ENCODE measurements around the gene LRP2. TPM values are rescaled to one million over a fixed set of nuclear protein-coding genes. Genes with fewer than 3 reads are reported as not detected.
"Not testable (repeated sequence)": the region's sequence is repeated elsewhere in the genome, so short reads cannot be mapped to it uniquely, and the experiment has no call there.

The LRP2 gene
- total RNA-seq, 4 donors from 2014 or later = not detected

DNA sequence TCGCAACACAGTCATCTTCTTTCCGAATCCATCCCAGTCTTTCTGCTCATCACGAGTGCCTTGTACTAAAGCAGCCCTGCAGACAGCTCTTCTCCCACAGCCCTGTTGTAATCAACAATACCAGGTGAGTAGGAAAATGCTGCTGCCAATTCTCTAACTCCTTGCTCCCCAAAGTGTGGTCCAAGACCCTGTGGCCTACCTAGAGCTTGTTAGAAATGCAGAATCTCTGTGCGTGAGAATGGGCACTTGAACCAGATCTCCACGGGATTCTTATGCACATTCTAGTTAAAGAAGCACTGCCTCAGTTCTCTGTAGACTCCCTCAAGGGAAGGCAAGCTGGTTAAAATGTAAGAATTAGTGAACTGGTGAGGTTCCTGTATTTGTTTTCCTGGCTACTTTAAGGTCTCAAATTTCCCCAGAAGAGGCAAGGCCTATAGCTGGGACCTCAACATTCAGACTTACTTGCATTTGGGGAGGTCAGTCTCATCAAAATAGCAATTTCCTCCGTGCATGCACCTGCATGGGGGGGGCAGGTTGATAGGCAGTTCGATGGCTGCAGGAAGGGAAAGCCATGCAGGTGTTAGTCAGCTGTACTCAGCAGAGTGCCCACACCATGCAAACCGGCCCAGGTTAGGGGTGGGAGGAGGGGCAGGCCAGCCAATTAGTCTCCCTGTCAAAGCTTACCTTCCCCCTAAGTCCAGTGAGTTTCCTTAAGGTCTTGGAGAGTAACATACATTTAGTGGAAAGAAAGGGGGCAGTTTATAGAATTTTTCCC, 222.2 kb downstream of the LRP2 start:
- no peaks in the 10 kb centered on the region for H3K36me3 ChIP-seq
- H3K9me3 ChIP-seq = no peaks in the 10 kb centered on the region
- TF ChIP-seq, protein P1, sequence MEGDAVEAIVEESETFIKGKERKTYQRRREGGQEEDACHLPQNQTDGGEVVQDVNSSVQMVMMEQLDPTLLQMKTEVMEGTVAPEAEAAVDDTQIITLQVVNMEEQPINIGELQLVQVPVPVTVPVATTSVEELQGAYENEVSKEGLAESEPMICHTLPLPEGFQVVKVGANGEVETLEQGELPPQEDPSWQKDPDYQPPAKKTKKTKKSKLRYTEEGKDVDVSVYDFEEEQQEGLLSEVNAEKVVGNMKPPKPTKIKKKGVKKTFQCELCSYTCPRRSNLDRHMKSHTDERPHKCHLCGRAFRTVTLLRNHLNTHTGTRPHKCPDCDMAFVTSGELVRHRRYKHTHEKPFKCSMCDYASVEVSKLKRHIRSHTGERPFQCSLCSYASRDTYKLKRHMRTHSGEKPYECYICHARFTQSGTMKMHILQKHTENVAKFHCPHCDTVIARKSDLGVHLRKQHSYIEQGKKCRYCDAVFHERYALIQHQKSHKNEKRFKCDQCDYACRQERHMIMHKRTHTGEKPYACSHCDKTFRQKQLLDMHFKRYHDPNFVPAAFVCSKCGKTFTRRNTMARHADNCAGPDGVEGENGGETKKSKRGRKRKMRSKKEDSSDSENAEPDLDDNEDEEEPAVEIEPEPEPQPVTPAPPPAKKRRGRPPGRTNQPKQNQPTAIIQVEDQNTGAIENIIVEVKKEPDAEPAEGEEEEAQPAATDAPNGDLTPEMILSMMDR (IDR thresholded peaks at IDR 0.05) = no peak
- TF ChIP-seq POLR2A (IDR thresholded peaks at IDR 0.05) = no peak
- TF ChIP-seq POLR2AphosphoS5 (IDR thresholded peaks at IDR 0.05) = no peak
- TF ChIP-seq EP300 (IDR thresholded peaks at IDR 0.05) = no peak
- H3K4me3 ChIP-seq = no peak overlapping the region
- H3K27ac ChIP-seq = no peak overlapping the region
- H3K27me3 ChIP-seq = no peaks in the 10 kb centered on the region
- WGBS, 2 donors (ENCODE audit: low coverage in 1 of 2) = 73 to 92% methylated on average over 2 to 6 of the region's 8 CpGs
- H3K4me1 ChIP-seq = no peaks in the 10 kb centered on the region
- no peak for ATAC-seq

DNA sequence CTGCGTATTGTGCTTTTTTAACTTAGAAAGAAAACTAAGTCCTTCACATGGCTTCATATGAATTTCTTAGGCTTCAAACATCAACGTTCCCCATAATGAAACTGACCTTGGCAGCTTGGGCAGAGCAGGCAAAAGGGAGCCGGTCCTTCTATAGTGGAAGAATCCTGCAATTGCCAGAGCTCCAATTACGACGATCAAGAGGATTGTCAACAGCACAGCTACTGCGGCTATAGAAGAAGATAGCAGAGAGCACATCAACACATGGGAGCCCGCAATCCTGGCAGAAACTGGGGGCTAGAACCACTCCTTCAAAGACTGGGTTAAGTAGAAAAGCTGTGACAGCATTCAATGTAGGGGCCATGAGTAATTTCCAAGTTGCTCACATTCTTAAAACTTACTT, 223.2 kb downstream of the LRP2 start:
- H3K4me1 ChIP-seq = no peaks in the 10 kb centered on the region
- H3K27ac ChIP-seq = no peak overlapping the region
- H3K27me3 ChIP-seq = no peaks in the 10 kb centered on the region
- no peaks in the 10 kb centered on the region for H3K9me3 ChIP-seq
- 79 to 81% methylated on average over 3 to 7 of the region's 7 CpGs for WGBS, 2 donors (ENCODE audit: low coverage in 1 of 2)
- no peak for TF ChIP-seq POLR2A (IDR thresholded peaks at IDR 0.05)
- no peak for TF ChIP-seq EP300 (IDR thresholded peaks at IDR 0.05)
- TF ChIP-seq, protein P1 (IDR thresholded peaks at IDR 0.05) = no peak
- TF ChIP-seq POLR2AphosphoS5 (IDR thresholded peaks at IDR 0.05) = no peak
- no peaks in the 10 kb centered on the region for H3K36me3 ChIP-seq
- ATAC-seq = no peak
- no peak overlapping the region for H3K4me3 ChIP-seq

DNA sequence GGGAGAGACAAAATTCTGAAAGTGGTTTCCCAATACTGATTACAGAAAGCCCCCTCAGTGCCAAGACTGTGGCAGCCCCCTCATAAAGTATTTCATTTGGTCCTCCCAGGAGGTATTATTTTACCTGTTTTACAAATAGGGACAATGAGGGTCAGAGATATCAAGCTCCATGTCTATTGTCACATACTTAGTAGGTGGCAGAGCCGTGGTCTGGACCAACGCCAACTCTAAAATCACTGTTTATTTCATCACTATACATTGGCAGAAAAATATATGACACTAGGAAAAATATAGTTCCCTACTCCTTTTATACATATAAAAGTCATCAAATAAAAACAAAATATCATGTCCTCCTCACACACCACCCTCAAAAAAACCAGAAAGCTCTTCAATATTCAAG, 224.4 kb downstream of the LRP2 start:
- Histone ChIP-seq H3K27ac (no peak overlapping the region), H3K4me1 (no peaks in the 10 kb centered on the region), H3K9me3 (no peaks in the 10 kb centered on the region), H3K4me3 (no peak overlapping the region), H3K36me3 (no peaks in the 10 kb centered on the region), H3K27me3 (no peaks in the 10 kb centered on the region)
- no peak for TF ChIP-seq POLR2AphosphoS5 (IDR thresholded peaks at IDR 0.05)
- TF ChIP-seq POLR2A (IDR thresholded peaks at IDR 0.05) = no peak
- TF ChIP-seq, protein P1 (IDR thresholded peaks at IDR 0.05) = no peak
- no peak for TF ChIP-seq EP300 (IDR thresholded peaks at IDR 0.05)
- 32 to 50% methylated on average over 2 of the region's 2 CpGs for WGBS, 2 donors (ENCODE audit: low coverage in 1 of 2)
- no peak for ATAC-seq

DNA sequence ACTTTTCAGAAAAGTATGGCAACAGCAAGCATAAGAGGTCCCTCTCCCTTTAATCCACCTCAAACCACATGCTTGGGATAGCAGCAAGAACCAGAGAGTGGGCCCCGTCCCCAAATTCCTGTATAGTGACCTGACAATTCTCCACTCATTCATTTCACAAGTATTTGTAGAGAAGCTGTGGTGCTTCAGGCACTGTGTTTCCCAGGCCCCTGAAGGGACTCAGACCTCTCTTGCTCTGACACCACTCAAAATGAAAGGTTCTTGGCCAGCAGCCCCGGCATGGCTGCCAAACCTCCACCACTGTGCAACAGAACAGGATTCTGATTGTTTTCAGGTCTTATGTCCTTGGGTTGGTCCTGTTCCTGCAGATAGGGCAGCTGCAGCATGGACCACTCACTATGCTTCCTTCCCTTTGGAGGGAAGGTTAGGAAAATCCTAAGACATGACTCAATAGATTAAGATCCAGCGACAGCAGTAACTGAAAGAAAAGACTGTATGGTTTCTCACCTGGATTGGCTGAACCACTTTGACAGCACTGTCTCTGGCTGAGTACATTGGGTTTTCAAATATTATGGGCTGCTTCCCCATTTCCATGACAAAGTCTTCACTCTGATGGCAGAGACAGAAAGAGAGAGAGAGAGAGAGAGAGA, 225.3 kb downstream of the LRP2 start:
- WGBS, 2 donors (ENCODE audit: low coverage in 1 of 2) = 50 to 65% methylated on average over 1 to 3 of the region's 3 CpGs
- H3K4me1 ChIP-seq = no peaks in the 10 kb centered on the region
- no peaks in the 10 kb centered on the region for H3K36me3 ChIP-seq
- no peak overlapping the region for H3K4me3 ChIP-seq
- TF ChIP-seq POLR2AphosphoS5 (IDR thresholded peaks at IDR 0.05) = no peak
- TF ChIP-seq POLR2A (IDR thresholded peaks at IDR 0.05) = no peak
- TF ChIP-seq, protein P1 (IDR thresholded peaks at IDR 0.05) = no peak
- TF ChIP-seq EP300 (IDR thresholded peaks at IDR 0.05) = no peak
- H3K9me3 ChIP-seq = no peaks in the 10 kb centered on the region
- ATAC-seq = no peak
- no peaks in the 10 kb centered on the region for H3K27me3 ChIP-seq
- H3K27ac ChIP-seq = no peak overlapping the region

DNA sequence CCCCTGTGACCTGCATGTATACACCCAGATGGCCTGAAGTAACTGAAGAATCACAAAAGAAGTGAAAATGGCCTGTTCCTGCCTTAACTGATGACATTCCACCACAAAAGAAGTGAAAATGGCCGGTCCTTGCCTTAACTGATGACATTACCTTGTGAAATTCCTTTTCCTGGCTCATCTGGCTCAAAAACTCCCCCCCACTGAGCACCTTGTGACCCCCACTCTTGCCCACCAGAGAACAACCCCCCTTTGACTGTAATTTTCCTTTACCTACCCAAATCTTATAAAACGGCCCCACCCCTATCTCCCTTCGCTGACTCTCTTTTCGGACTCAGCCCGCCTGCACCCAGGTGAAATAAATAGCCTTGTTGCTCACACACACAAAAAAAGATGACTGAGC, 225.9 kb downstream of the LRP2 start:
- not testable (repeated sequence) for ATAC-seq, H3K4me1 ChIP-seq, H3K4me3 ChIP-seq, H3K27ac ChIP-seq, H3K36me3 ChIP-seq, H3K27me3 ChIP-seq, H3K9me3 ChIP-seq
- WGBS, 2 donors (ENCODE audit: low coverage in 1 of 2) = 77% methylated on average over 4 of the region's 5 CpGs; no CpG with 5 or more reads in 1 of the 2 donors

GRCh38 chr2:169134272-169134671, 228.1 kb downstream of the LRP2 start:
- not testable (repeated sequence) for H3K4me1 ChIP-seq, H3K9me3 ChIP-seq, H3K36me3 ChIP-seq, H3K27me3 ChIP-seq, ATAC-seq, H3K27ac ChIP-seq, H3K4me3 ChIP-seq
- 80 to 82% methylated on average over 5 to 6 of the region's 6 CpGs for WGBS, 2 donors (ENCODE audit: low coverage in 1 of 2)

All from gastroesophageal sphincter (tissue), 4 donors.